Activated CD8-positive, alpha-beta T cell treated with anti-CD3 and anti-CD28 coated beads, Interleukin-2, amount 10 ng/mL, durations not matched to agents 7 days and 5 days (primary cell): ENCODE results near the gene STRBP. TPM values are rescaled to one million over a fixed set of nuclear protein-coding genes. Genes with fewer than 3 reads are reported as not detected.

Experiments used
- ATAC-seq: fragments of 150-1000 bp; cut with Tn5 transposase; one replicate; pipeline ENCODE4 v1.10.0; 2021; ENCODE audit warnings: moderate library complexity
- CTCF ChIA-PET: fragments of 350-600 bp; sonication (Branson Sonifier 250); formaldehyde crosslinking; loops from one replicate; lab custom pipeline; 2021; ENCODE audit warnings: antibody characterized with exemption; lab: Charles Lee
- POLR2A ChIA-PET: fragments of 350-600 bp; sonication (Branson Sonifier 250); formaldehyde crosslinking; loops from one replicate; lab custom pipeline; 2021; ENCODE audit warnings: antibody characterized with exemption; lab: Charles Lee
- DNase-seq: peaks from one replicate; pipeline ENCODE4 v3.0.0-alpha.2; 2020
- H3K27ac Mint-ChIP-seq: one replicate; pipeline ENCODE4 v1.8.0; 2021; ENCODE audit warnings: mild to moderate bottlenecking, mixed read lengths
- H3K27me3 Mint-ChIP-seq: one replicate; pipeline ENCODE4 v1.8.0; 2021; ENCODE audit warnings: low read depth, mixed read lengths
- H3K36me3 Mint-ChIP-seq: one replicate; pipeline ENCODE4 v1.8.0; 2021; ENCODE audit warnings: low read depth, mixed read lengths
- H3K4me1 Mint-ChIP-seq: one replicate; pipeline ENCODE4 v1.8.0; 2021; ENCODE audit warnings: low read depth, mixed read lengths
- H3K4me3 Mint-ChIP-seq: one replicate; pipeline ENCODE4 v1.8.0; 2021; ENCODE audit warnings: mild to moderate bottlenecking, mixed read lengths
- H3K9me3 Mint-ChIP-seq: one replicate; pipeline ENCODE4 v1.8.0; 2022; ENCODE audit warnings: mixed read lengths; ENCODE audit not compliant: insufficient read depth
- total RNA-seq, 2 experiments: library from RNA; stranded (reverse); gene quantifications; one replicate each; pipeline ENCODE4 v1.2.3, GENCODE V29; 2021

The STRBP gene
- total RNA-seq, 2 experiments from 2014 or later, result 26.1 to 26.5 TPM

DNA sequence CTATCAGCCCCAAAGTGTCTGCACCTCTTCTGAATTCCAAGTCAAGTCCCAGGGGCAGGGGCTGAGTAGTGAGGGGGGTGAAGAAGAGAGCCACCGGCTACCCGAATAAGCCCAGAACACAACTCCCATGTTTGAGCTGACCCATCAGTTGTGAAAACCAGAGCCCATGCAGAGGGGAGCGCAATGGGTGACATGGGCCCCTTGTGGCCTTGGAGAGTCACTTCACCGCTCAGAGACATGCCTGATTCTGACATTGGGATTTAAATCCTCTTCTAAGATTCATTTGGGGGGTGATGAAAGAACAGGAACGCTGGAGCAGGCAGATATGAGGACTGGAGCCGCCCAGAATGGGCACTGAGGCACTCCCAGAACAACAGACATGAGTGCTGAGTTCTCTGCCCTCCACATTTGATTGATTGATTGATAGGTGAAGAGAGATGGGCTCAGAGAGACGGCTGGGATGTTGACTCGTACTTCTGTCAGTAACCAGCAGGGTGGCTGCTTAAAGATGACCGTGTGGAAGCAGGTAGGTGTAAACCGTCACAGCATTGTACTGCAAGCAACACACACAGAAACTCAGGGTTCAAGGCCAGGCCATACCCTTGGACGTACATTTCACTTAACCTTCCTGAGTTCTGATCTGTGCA, 160.6 kb downstream of the STRBP start:
- no peaks in the 10 kb centered on the region for H3K27me3 Mint-ChIP-seq
- H3K4me1 Mint-ChIP-seq, result peaks cover 16% of the 10 kb centered on the region
- ATAC-seq, result no peak
- H3K27ac Mint-ChIP-seq, result no peak overlapping the region
- POLR2A ChIA-PET, result no interaction called here
- H3K9me3 Mint-ChIP-seq, result no peaks in the 10 kb centered on the region
- no peak for DNase-seq
- CTCF ChIA-PET, result no interaction called here
- peaks cover 2% of the 10 kb centered on the region for H3K36me3 Mint-ChIP-seq
- H3K4me3 Mint-ChIP-seq, result no peak overlapping the region

DNA sequence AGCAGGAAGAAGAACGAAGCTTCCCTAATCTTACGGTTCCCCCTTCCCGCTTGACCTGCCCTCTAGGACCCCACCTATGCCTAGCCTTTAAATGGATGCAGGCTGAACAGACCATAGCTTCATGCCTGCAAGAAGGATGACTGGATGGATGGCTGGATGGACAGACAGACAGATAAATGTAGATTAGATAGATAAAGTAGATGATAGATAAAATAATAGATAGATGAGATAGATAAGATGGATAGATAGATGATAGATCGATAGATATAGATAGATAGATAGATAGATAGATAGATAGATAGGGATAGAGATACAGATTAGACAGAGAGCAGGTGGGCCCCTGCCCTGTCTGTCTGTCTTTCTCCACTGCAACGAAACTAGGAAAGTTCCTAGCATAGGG, 162.9 kb downstream of the STRBP start:
- H3K4me1 Mint-ChIP-seq, result no peaks in the 10 kb centered on the region
- CTCF ChIA-PET, result interaction anchor here (5.7 kb wide), 1 partner anchor 244 kb away, joined by 38 read pairs; no protein-coding TSS in a partner anchor

DNA sequence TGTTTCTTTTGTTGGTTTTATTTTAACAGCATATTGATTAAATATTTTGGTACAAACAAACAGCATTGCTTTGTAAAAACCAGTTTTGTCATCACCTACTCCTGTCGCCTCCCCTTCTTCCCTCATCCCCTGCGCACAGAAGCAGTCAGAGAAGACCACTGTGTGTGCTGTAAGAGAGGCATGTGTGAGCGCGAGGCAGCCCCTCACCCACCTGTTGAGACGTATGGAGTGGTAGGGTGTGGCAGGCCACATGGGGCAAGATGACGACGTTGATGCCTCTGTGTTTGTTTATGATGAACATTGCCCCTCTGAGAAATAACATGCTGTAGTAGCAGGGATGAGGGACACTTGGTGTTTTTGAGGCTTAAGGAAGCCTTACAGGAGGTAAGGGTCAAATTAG, 163.6 kb downstream of the STRBP start:
- Mint-ChIP-seq H3K36me3 (peaks cover 10% of the 10 kb centered on the region), H3K27ac (no peak overlapping the region), H3K27me3 (no peaks in the 10 kb centered on the region), H3K9me3 (no peaks in the 10 kb centered on the region), H3K4me1 (no peaks in the 10 kb centered on the region), H3K4me3 (no peak overlapping the region)
- CTCF ChIA-PET, result interaction anchor here (5.7 kb wide), 1 partner anchor 245 kb away, joined by 38 read pairs; no protein-coding TSS in a partner anchor
- ATAC-seq, result no peak
- no peak for DNase-seq
- POLR2A ChIA-PET, result no interaction called here

More for the DNA sequence above, 162.9 kb downstream of the STRBP start:
- ATAC-seq, result no peak
- H3K36me3 Mint-ChIP-seq, result peaks cover 10% of the 10 kb centered on the region
- no peak for DNase-seq
- H3K9me3 Mint-ChIP-seq, result no peaks in the 10 kb centered on the region
- H3K4me3 Mint-ChIP-seq, result no peak overlapping the region
- H3K27me3 Mint-ChIP-seq, result no peaks in the 10 kb centered on the region
- POLR2A ChIA-PET, result no interaction called here
- H3K27ac Mint-ChIP-seq, result no peak overlapping the region

DNA sequence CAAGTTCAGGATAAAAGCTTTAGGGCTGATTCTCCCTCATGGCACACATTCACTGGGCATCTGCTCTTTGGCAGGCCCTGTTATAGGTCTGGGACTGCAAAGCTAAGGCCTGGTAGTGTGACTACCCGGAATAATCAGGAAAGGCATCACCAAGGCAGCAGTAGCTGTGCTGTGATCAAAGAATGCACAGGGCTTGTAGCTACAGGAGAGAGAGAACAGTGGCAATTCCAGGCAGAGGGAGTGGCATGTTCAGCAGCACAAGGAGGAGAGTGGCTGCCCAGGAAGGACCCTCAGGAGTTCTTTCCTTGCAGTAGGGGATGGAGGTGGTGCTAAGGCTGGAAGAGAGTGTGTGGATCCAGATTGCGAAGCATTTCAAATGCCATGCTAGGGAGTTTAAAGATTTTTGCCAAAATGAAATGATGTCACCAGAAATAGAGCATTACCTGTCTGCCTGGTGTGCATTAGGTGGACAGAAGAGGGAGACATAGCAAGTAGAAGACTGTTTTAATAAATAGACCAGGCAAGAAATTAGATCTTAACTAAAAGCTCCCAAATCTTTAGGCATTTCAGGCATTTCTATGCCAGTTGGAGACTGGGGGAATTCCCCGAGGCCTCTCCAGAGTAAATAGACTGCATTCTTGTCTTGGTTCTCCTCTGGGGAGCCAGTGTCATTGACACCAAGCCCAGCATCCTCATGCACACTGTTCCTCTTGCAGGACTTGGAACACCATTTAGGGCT, 165.8 kb downstream of the STRBP start:
- Mint-ChIP-seq H3K36me3 (peaks cover 21% of the 10 kb centered on the region), H3K27ac (no peak overlapping the region), H3K4me1 (no peaks in the 10 kb centered on the region), H3K4me3 (no peak overlapping the region), H3K27me3 (no peaks in the 10 kb centered on the region), H3K9me3 (no peaks in the 10 kb centered on the region)
- ChIA-PET CTCF (interaction anchor here (0.8 to 5.7 kb wide), 13 partner anchors 10 to 283 kb away, joined by 3 to 38 read pairs (median 4); no protein-coding TSS in a partner anchor), POLR2A (no interaction called here)
- ATAC-seq, result no peak
- no peak for DNase-seq

DNA sequence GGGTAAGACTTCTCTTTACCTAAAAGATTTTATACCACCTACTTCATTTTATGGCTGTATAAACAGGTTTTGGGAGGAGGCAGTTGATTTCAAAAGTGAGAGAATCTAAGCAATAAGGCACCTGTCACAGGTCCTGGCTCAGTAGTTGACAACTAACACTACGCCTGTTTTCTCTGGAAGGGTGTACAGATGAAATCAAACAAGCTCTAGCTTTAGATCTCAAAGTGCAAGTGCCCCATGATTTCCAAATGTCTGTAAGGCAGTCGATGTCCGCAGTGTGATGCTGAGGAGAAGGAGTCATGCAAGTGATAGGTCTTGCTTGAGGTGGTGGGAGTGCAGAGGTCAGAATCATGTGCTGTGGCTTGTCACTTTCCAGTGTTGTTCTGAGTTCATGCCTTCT, 168.8 kb downstream of the STRBP start:
- ATAC-seq, result no peak
- H3K4me3 Mint-ChIP-seq, result no peak overlapping the region
- POLR2A ChIA-PET, result no interaction called here
- no peaks in the 10 kb centered on the region for H3K4me1 Mint-ChIP-seq
- DNase-seq, result no peak
- H3K36me3 Mint-ChIP-seq, result peaks cover 21% of the 10 kb centered on the region
- no peaks in the 10 kb centered on the region for H3K27me3 Mint-ChIP-seq
- H3K27ac Mint-ChIP-seq, result peak overlapping the region; percentile 22
- no peaks in the 10 kb centered on the region for H3K9me3 Mint-ChIP-seq
- CTCF ChIA-PET, result no interaction called here

DNA sequence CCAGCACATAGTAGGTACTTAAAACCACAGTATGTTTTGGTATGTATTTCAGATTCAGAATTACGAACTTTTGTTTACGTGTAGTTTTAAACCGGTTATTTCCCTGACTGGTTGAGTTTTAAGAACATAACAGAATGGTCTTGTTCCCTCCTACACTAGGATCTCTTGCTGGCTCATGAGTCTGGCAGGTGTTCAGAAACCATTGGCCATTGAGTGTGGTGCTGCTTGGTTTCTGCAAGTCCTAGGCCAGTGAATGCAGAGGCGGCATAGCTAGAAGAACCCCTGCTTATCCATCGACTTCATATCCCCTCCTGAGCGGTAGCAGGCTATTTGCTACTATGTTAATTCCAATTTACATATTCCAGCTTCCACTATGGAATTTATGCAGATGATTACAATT, 169.3 kb downstream of the STRBP start:
- CTCF ChIA-PET, result interaction anchor here (0.6 to 2.2 kb wide), 3 partner anchors 19 to 256 kb away, joined by 3 to 7 read pairs (median 3); no protein-coding TSS in a partner anchor
- H3K4me3 Mint-ChIP-seq, result no peak overlapping the region
- POLR2A ChIA-PET, result no interaction called here
- ATAC-seq, result no peak
- no peak for DNase-seq
- H3K4me1 Mint-ChIP-seq, result no peaks in the 10 kb centered on the region
- no peaks in the 10 kb centered on the region for H3K9me3 Mint-ChIP-seq
- H3K27me3 Mint-ChIP-seq, result no peaks in the 10 kb centered on the region
- H3K27ac Mint-ChIP-seq, result no peak overlapping the region
- peaks cover 24% of the 10 kb centered on the region for H3K36me3 Mint-ChIP-seq

DNA sequence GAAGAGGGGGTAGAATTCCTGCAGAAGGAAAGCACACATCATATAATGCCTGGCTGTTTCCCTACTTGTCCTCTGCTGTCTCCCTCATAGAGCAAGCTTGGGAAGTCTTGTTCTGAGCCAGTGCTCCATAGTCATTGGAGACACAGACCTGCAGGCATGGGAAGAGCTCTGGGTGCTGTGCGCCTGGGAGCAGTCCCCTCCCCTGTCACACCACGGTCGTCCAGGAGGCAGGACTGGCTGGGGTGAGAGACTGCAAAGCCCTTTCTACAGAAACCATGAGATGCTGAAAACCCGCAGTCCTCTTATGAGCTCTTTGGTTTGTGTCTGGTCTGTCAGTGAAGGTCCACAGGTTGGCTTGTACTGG, 170.3 kb downstream of the STRBP start:
- Mint-ChIP-seq H3K9me3 (no peaks in the 10 kb centered on the region), H3K36me3 (peaks cover 27% of the 10 kb centered on the region), H3K4me3 (no peak overlapping the region), H3K27ac (no peak overlapping the region), H3K27me3 (no peaks in the 10 kb centered on the region), H3K4me1 (no peaks in the 10 kb centered on the region)
- ChIA-PET POLR2A (no interaction called here), CTCF (interaction anchor here (1.1 to 2.2 kb wide), 2 partner anchors 252 to 257 kb away, joined by 3 to 7 read pairs; no protein-coding TSS in a partner anchor)
- no peak for ATAC-seq
- no peak for DNase-seq

DNA sequence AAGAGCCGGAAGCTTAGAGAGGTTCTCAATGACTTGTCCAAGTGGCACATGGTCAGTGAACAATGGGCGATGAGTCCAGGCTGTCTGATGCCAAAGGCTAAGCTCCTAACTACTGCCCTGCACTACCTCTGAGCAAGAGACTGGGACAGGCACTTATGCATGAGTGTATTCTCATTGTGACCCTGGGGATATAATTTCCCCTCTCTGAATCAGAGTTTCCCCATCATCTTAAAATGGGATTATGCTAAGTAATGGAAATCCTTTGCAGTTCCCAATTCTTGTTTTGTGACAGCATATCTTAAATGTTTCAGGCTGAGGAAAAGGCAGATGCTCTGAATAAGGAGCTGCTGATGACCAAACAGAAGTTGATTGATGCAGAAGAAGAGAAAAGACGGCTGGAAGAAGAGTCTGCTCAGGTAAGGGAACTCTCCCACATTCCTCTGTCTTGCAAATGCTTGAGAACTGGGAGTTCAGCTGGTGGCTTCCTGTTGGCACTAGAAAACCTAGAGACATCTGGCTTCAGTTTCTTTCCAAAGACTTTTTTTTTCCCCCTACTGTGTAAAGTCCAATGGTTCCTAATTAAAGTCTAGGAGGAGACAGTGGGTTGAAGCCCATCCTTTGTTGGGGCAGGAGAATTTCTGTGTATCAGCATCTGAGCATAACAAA, 170.8 kb downstream of the STRBP start:
- H3K9me3 Mint-ChIP-seq, result no peaks in the 10 kb centered on the region
- ChIA-PET POLR2A (no interaction called here), CTCF (interaction anchor here (2.2 kb wide), 1 partner anchor 252 kb away, joined by 7 read pairs; no protein-coding TSS in a partner anchor)
- H3K36me3 Mint-ChIP-seq, result peaks cover 27% of the 10 kb centered on the region
- H3K27ac Mint-ChIP-seq, result no peak overlapping the region
- no peak overlapping the region for H3K4me3 Mint-ChIP-seq
- ATAC-seq, result no peak
- DNase-seq, result no peak
- no peaks in the 10 kb centered on the region for H3K4me1 Mint-ChIP-seq
- no peaks in the 10 kb centered on the region for H3K27me3 Mint-ChIP-seq

DNA sequence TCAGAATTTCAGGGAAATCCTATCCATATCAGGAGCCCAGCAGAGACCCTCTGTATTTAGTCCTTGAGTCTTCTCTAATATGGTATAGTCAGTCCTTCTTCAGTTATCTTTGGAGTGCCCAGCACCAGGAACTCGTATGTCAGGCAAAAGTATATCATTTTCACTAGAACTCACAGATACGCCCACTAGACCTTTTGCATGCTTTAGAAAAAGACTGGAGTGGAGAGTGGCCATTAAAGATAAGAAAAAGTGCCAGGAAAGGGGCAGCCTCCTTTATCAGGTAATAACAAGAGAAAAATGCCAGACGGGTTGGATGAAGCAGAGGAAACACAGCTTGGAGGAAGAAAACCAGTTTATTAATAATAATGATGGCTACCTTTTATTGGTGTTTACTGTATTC, 171.4 kb downstream of the STRBP start:
- Mint-ChIP-seq H3K36me3 (peaks cover 29% of the 10 kb centered on the region), H3K27ac (no peak overlapping the region), H3K4me3 (no peak overlapping the region)

DNA sequence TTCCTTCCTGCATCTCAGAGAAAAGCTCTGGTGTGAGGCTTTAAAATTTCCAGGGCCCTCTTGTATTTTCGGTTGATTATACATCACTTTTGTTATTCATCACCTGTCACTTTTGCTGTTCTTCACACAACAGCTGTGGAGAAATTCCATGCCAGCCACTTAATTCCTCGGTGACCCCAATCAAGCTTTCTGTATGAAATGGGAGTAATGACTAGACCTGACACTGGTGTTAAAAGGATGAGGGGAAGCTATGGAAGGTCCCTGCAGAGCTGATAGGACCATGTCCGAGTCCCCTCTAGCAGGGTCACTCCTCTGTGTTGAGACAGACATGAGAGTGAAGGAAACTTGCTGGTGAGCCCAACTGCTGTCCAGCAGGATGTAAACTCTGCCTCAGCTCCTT, 175.2 kb downstream of the STRBP start:
- ChIA-PET CTCF (interaction anchor here (1.2 to 3.3 kb wide), 6 partner anchors 9 to 261 kb away, joined by 3 to 14 read pairs (median 6); no protein-coding TSS in a partner anchor), POLR2A (no interaction called here)
- peaks cover 15% of the 10 kb centered on the region for H3K36me3 Mint-ChIP-seq
- ATAC-seq (no peak), DNase-seq (no peak)
- H3K27ac Mint-ChIP-seq, result no peak overlapping the region
- no peaks in the 10 kb centered on the region for H3K27me3 Mint-ChIP-seq
- no peaks in the 10 kb centered on the region for H3K9me3 Mint-ChIP-seq
- H3K4me3 Mint-ChIP-seq, result no peak overlapping the region
- no peaks in the 10 kb centered on the region for H3K4me1 Mint-ChIP-seq

More for the DNA sequence above, 171.4 kb downstream of the STRBP start:
- DNase-seq, result no peak
- ChIA-PET POLR2A (no interaction called here), CTCF (interaction anchor here (2.2 kb wide), 1 partner anchor 253 kb away, joined by 7 read pairs; no protein-coding TSS in a partner anchor)
- Mint-ChIP-seq H3K9me3 (no peaks in the 10 kb centered on the region), H3K27me3 (no peaks in the 10 kb centered on the region), H3K4me1 (no peaks in the 10 kb centered on the region)
- no peak for ATAC-seq

DNA sequence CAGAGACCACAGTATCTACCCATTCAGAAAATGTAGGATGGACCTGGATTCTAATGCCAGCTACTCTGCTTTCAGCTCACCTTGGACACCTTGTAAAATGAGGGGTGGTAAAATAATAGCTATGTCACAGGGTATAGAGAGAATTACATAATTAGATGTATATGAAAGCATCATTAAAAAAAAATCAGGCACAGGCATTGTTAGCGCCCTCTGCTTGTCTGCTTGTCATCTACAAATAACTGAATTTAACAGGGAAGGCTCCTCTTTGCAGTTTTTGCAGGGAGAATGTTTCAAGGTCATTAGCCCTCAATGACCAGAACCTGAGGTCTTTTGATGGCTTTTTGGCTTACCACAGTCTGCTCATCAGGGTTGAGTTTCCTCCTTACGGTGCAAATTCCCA, 176.9 kb downstream of the STRBP start:
- H3K27ac Mint-ChIP-seq, result no peak overlapping the region

More for the DNA sequence above, 176.9 kb downstream of the STRBP start:
- Mint-ChIP-seq H3K9me3 (no peaks in the 10 kb centered on the region), H3K4me1 (no peaks in the 10 kb centered on the region), H3K4me3 (no peak overlapping the region), H3K27me3 (no peaks in the 10 kb centered on the region), H3K36me3 (peaks cover 15% of the 10 kb centered on the region)
- ATAC-seq (no peak), DNase-seq (no peak)
- CTCF ChIA-PET, result interaction anchor here (1.0 to 3.3 kb wide), 6 partner anchors 9 to 263 kb away, joined by 3 to 14 read pairs (median 4); no protein-coding TSS in a partner anchor
- POLR2A ChIA-PET, result no interaction called here
